SH-SY5Y (cell line): ENCODE results near the gene STEAP1B.

ENCODE experiments used
- GATA2 ChIP-seq: IDR thresholded peaks from 2 replicates; pipeline ENCODE4 v1.6.1; 2011; ENCODE audit warnings: mild to moderate bottlenecking, low read depth, low read length
- GATA3 ChIP-seq: IDR thresholded peaks from 2 replicates; pipeline ENCODE4 v1.6.1; 2011; ENCODE audit warnings: low read depth, mild to moderate bottlenecking, low read length, moderate library complexity

DNA sequence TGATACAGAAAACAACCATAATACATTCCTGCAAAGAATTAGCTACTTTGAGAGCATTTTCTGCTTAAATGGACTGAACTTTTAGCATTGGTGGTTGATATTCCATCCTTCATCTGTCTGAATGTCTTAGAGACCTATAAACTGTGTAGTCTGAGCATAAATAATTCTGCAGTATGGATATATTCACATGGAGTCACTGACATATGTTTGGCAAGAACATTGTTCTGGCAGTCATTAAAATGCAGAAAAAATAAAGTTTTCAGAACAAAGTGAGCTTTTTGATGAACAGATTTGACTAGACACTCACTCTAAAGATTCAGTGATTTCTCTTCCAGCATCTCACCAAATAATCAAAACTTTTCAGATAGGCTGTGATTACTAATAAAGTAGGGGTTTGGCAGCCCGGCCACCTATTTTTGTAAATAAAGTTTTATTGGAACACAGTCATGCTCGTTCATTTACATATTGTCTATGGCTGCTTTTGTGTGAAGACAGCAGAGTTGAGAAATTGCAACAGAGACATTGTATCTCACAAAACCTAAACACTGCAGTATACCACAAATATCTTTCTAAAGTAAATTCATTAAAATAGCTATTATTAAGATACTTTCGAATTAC lies 98.9 kb downstream of the STEAP1B start:
- TF ChIP-seq GATA3 (no peak), GATA2 (no peak)
